GM10248 (cell line): ENCODE measurements around the gene IL4R.

Experiments used
- CTCF ChIA-PET: fragments of 300-600 bp; sonication (Branson Sonifier 250); formaldehyde crosslinking; extraction: SDS; loops from one replicate; lab custom pipeline; 2021; ENCODE audit warnings: antibody characterized with exemption; lab: Yijun Ruan, JAX
- POLR2A ChIA-PET: fragments of 350-650 bp; sonication (Branson Sonifier 250); formaldehyde crosslinking; extraction: SDS; loops from one replicate; lab custom pipeline; 2020; ENCODE audit warnings: antibody characterized with exemption; lab: Yijun Ruan, JAX
- DNase-seq: peaks from one replicate; pipeline ENCODE4 v3.0.0; 2012; ENCODE audit errors: extremely low spot score
- CTCF ChIP-seq: IDR thresholded peaks from 2 replicates; pipeline ENCODE4 v1.5.1; 2012; ENCODE audit warnings: mild to moderate bottlenecking, low read depth; ENCODE audit errors: extremely low read depth, missing control alignments, control extremely low read depth

The IL4R gene

GRCh38 chr16:27298132-27298531 is 15.6 kb upstream of the IL4R start:
- no peak for TF ChIP-seq CTCF
- CTCF ChIA-PET: interaction anchor here (0.7 to 2.5 kb wide), 4 partner anchors 13 to 63 kb away, joined by 3 to 12 read pairs (median 4); no protein-coding TSS in a partner anchor
- DNase-seq: no peak
- POLR2A ChIA-PET: no interaction called here

GRCh38 chr16:27301236-27301861 is 12.4 kb upstream of the IL4R start:
- no peak for DNase-seq
- CTCF ChIA-PET: interaction anchor here (1.3 kb wide), 1 partner anchor 8 kb away, joined by 4 read pairs; no protein-coding TSS in a partner anchor
- POLR2A ChIA-PET: no interaction called here
- TF ChIP-seq CTCF: no peak

DNA sequence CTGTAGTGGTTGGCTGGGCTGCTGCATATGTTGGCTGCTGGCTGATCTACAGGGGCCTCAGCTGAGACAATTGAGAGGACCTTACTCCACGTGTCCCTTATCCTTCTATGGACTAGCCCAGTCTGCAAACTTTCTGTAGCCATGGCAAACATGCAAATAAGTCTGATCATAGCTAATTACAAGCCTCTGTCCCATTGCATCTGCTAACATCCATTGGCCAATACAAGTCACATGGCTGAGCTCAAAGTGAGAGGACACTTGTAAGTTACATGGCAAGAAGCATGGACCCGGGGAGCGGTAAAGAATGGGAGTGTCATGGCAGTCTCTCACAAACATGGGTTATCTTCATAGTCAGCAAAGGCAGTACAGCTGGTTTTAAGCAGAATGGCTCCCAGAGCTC is 11.6 kb upstream of the IL4R start:
- POLR2A ChIA-PET: no interaction called here
- no peak for DNase-seq
- no peak for TF ChIP-seq CTCF
- CTCF ChIA-PET: interaction anchor here (0.7 to 1.3 kb wide), 8 partner anchors 8 to 239 kb away, joined by 3 to 4 read pairs (median 3); no protein-coding TSS in a partner anchor

DNA sequence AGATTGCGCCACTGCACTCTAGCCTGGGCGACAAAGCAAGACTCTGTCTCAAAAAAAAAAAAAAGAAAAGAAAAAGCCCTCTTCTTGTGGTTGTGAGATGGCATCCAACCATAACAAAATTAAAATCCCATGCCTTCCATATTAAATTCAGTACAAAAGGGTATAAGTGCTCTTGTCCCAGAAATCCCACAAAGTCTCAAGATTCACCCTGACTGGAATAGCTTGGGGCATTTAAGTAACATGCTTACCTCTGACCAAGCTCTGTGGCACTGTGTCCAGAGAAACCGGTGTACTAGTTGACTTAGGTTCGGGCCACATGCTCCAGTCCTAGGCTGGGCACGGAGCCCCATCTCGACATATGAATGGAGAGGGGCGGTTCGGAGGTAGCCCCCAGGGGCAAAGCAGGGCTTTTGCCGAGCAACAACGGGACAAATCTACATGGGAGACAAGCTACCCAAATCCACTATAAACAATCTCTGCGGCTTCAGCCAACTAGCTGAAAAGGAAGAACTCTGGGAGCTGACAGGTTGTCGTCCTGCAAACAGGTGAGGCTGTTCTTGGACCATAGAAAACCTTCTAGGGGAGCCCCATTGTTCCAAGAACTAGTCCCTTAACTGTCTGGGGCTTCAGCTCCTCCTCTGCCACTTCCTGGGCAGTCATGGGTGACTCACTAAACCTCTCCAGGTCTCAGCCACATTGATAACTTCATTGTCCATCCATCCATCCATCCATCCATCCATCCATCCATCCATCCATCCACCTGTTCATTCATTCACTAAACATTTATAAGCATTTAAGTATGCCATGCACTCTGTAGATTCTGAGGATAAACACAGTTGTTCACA is 10.3 kb upstream of the IL4R start:
- ChIA-PET CTCF (interaction anchor here (1.1 to 1.7 kb wide), 7 partner anchors 18 to 125 kb away, joined by 3 to 4 read pairs (median 3); partner anchors contain the start of gene NSMCE1), POLR2A (no interaction called here)
- TF ChIP-seq CTCF: no peak
- no peak for DNase-seq

DNA sequence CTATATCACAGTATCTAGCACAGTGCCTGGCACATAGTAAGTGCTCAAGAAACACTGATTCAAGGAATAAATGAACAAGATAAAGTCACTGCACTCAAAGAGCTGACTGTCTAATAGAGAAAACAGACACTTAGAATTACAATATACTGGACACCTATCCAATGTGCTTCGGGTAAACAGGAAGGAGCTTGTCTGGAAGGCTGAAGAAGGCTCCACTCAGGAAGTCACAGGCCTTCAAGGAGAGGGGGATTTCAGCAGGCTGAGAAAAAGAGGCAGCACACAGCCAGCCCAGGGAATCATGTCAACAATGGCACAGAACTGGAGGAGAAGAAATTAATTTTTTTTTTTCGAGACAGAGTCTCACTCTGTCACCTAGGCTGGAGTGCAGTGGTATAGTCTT is 9.7 kb upstream of the IL4R start:
- ChIA-PET CTCF (interaction anchor here (1.1 to 1.7 kb wide), 6 partner anchors 18 to 126 kb away, joined by 3 to 4 read pairs (median 4); partner anchors contain the start of gene NSMCE1), POLR2A (no interaction called here)
- TF ChIP-seq CTCF: no peak
- no peak for DNase-seq
